ENCODE results near the gene PIP4K2A. TPM values are rescaled to one million over a fixed set of nuclear protein-coding genes. Genes with fewer than 3 reads are reported as not detected.

PIP4K2A gene
- total and polyA plus RNA-seq, 2 of the 8 experiments (the other 6 are each of a cell fraction or from before 2014, with no cell fraction given), result 19.0 to 60.9 TPM

DNA sequence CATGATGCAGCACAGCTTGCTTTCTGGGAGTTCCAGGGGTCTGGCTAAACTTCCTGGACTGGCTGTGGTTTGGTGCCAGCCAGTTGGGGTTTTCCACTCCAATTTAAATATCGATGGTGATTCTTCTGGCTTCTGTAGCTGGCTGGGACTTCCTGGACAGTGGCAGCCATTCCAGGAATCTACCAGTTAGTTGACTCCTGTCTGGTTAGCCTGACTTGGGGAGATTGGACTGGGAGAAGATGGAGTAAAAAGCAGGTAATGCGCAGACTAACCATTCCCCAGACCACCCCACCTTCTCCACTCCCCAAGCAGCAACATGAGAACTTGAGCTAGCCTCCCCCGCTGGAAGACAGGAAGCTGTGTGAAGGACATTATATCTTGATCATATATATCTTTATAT, 6.3 kb upstream of the PIP4K2A start:
- no peak overlapping the region for H2BK15ac ChIP-seq (ENCODE audit: low read length)
- no peak overlapping the region for H3K4ac ChIP-seq (replicated peaks; ENCODE audit: insufficient read length, low read depth, low read length)
- FAIRE-seq (no peak), DNase-seq (ENCODE audit: low read depth in 1 of 2, low spot score in 2 of 2) (no peak)
- H3K23me2 ChIP-seq (ENCODE audit: low read depth, low read length), result no peaks in the 10 kb centered on the region
- no peaks in the 10 kb centered on the region for H3K36me3 ChIP-seq (ENCODE audit: control insufficient read depth in 2 of 4, insufficient read depth in 4 of 4, low read length in 3 of 4)
- no peak overlapping the region for H3K27ac ChIP-seq (ENCODE audit: low read depth, low read length)
- H3K56ac ChIP-seq (replicated peaks; ENCODE audit: insufficient read length, low read depth, low read length), result no peak overlapping the region
- no peak overlapping the region for H2AK5ac ChIP-seq (ENCODE audit: low read depth, low read length)
- H3K9ac ChIP-seq (replicated peaks in 1 of 4; ENCODE audit: extremely low read depth in 1 of 4, low read depth in 3 of 4, low read length in 3 of 4), result no peak overlapping the region
- H2BK120ac ChIP-seq (replicated peaks; ENCODE audit: low read depth, low read length), result no peak overlapping the region
- H3K27me3 ChIP-seq (replicated peaks in 1 of 4; ENCODE audit: control insufficient read depth in 3 of 4, extremely low read depth in 1 of 4, insufficient read depth in 3 of 4, low read length in 3 of 4), result peaks cover 0 to 2% (median under 1%) of the 10 kb centered on the region in 4 experiments; a peak in 1 of 7 replicates
- H2AFZ ChIP-seq (ENCODE audit: low read length), result 0 out of 2 replicates have a peak overlapping the region, but pooled peaks have one; percentile 34
- H3K14ac ChIP-seq (ENCODE audit: insufficient read length), result no peak overlapping the region
- H4K91ac ChIP-seq (replicated peaks; ENCODE audit: insufficient read length, low read length), result no peak overlapping the region
- no peaks in the 10 kb centered on the region; the same call in 1 of the 2 replicates for H3K79me1 ChIP-seq (ENCODE audit: low read depth, low read length)
- H3K79me2 ChIP-seq (ENCODE audit: control insufficient read depth in 1 of 2, insufficient read depth in 2 of 2, low read length in 2 of 2), result no peaks in the 10 kb centered on the region
- no peak overlapping the region for H2BK5ac ChIP-seq (ENCODE audit: low read depth, low read length)
- no peak overlapping the region for H2BK12ac ChIP-seq (ENCODE audit: low read depth, low read length)
- WGBS, 2 experiments (ENCODE audit: extremely low coverage in 1 of 2, insufficient coverage in 1 of 2, insufficient read length in 1 of 2, insufficient replicate concordance in 2 of 2, low coverage in 1 of 2, low lambda C conversion rate in 2 of 2, missing lambda C conversion rate in 1 of 2), result 97% methylated on average over 3 of the region's 3 CpGs; no CpG with 5 or more reads in 1 of the 2 experiments
- POLR2A ChIA-PET (ENCODE audit: partially characterized antibody), result no interaction called here
- H3K4me1 ChIP-seq (replicated peaks in 1 of 4; ENCODE audit: control insufficient read depth in 3 of 4, insufficient read depth in 4 of 4, low read length in 3 of 4), result peaks cover 0 to 3% (median 0%) of the 10 kb centered on the region in 4 experiments; a peak in 1 of 7 replicates
- no peak overlapping the region for H4K8ac ChIP-seq (ENCODE audit: extremely low read depth, insufficient read depth, low read length)
- no peaks in the 10 kb centered on the region for H3K9me3 ChIP-seq (ENCODE audit: insufficient read depth in 2 of 2, low read depth in 1 of 2, low read length in 1 of 2)
- no peak overlapping the region for H3K4me3 ChIP-seq (ENCODE audit: extremely low read depth in 1 of 4, insufficient read depth in 2 of 4, low read depth in 3 of 4, low read length in 4 of 4)
- no peak overlapping the region for H3K18ac ChIP-seq (ENCODE audit: extremely low read depth, low read length)
- CTCF ChIA-PET (ENCODE audit: partially characterized antibody), result interaction anchor here (1.1 to 1.6 kb wide), 3 partner anchors 9 to 91 kb away, joined by 3 to 5 read pairs (median 3); no protein-coding TSS in a partner anchor
- H2BK20ac ChIP-seq (ENCODE audit: low read length), result no peak overlapping the region
- no peaks in the 10 kb centered on the region for H4K20me1 ChIP-seq (replicated peaks in 1 of 2; ENCODE audit: control insufficient read depth in 1 of 2, insufficient read depth in 2 of 2, low read length in 2 of 2)
- H4K5ac ChIP-seq (ENCODE audit: insufficient read length, low read depth, low read length), result no peak overlapping the region
- H3K23ac ChIP-seq (ENCODE audit: insufficient read length), result no peak overlapping the region
- H3K4me2 ChIP-seq (ENCODE audit: insufficient read depth in 1 of 2, low read depth in 2 of 2, low read length in 2 of 2), result no peak overlapping the region
- TF ChIP-seq FOSL1 (IDR thresholded peaks at IDR 0.05; ENCODE audit: insufficient read depth, low read depth, low read length) (no peak), CBX8 (IDR thresholded peaks at IDR 0.05; ENCODE audit: borderline replicate concordance, low read depth, low read length) (no peak), HDAC6 (IDR thresholded peaks at IDR 0.05; ENCODE audit: low read depth, low read length) (no peak), TAF7 (optimal IDR thresholded peaks at IDR 0.05; ENCODE audit: borderline replicate concordance, low read depth, low read length) (no peak), GABPA (IDR thresholded peaks at IDR 0.05; ENCODE audit: borderline replicate concordance, insufficient read depth, low read length) (no peak), SIX5 (IDR thresholded peaks at IDR 0.05; ENCODE audit: low read depth, low read length) (no peak), KDM5A (IDR thresholded peaks at IDR 0.05; ENCODE audit: low read length) (no peak), YY1 (IDR thresholded peaks at IDR 0.05; ENCODE audit: low read depth, low read length) (no peak), RNF2 (IDR thresholded peaks at IDR 0.05; ENCODE audit: borderline replicate concordance, low read depth, low read length, missing control alignments, poor library complexity, severe bottlenecking) (no peak), SRF (IDR thresholded peaks at IDR 0.05; ENCODE audit: low read depth, low read length) (no peak), TEAD4 (IDR thresholded peaks at IDR 0.05; ENCODE audit: low read depth, low read length) (no peak), CEBPB (IDR thresholded peaks at IDR 0.05; ENCODE audit: low read depth, low read length) (no peak), CBX5 (IDR thresholded peaks at IDR 0.05; ENCODE audit: low read depth, low read length) (no peak)
- TF ChIP-seq, protein P1, sequence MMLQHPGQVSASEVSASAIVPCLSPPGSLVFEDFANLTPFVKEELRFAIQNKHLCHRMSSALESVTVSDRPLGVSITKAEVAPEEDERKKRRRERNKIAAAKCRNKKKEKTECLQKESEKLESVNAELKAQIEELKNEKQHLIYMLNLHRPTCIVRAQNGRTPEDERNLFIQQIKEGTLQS (IDR thresholded peaks at IDR 0.05; ENCODE audit: insufficient read depth, low read depth, low read length), result no peak

Data from H1 (cell line).